ENCODE results near the gene DEF6. TPM values are rescaled to one million over a fixed set of nuclear protein-coding genes. Genes with fewer than 3 reads are reported as not detected.
"Not testable (repeated sequence)": the region's sequence is repeated elsewhere in the genome, so short reads cannot be mapped to it uniquely, and the experiment has no call there.

Gene DEF6
- total and polyA plus RNA-seq, 2 of the 8 experiments (the other 6 are each of a cell fraction or from before 2014, with no cell fraction given), result 3.3 to 4.1 TPM

- not testable (repeated sequence) for H3K27me3 ChIP-seq (replicated peaks in 1 of 4; ENCODE audit: control insufficient read depth in 3 of 4, extremely low read depth in 1 of 4, insufficient read depth in 3 of 4, low read length in 3 of 4); H3K4me2 ChIP-seq (ENCODE audit: insufficient read depth in 1 of 2, low read depth in 2 of 2, low read length in 2 of 2); H3K9me3 ChIP-seq (ENCODE audit: insufficient read depth in 2 of 2, low read depth in 1 of 2, low read length in 1 of 2); H3K23ac ChIP-seq (ENCODE audit: insufficient read length); DNase-seq (ENCODE audit: low read depth in 1 of 2, low spot score in 2 of 2); H2BK120ac ChIP-seq (replicated peaks; ENCODE audit: low read depth, low read length); H3K4me3 ChIP-seq (ENCODE audit: extremely low read depth in 1 of 4, insufficient read depth in 2 of 4, low read depth in 3 of 4, low read length in 4 of 4); H2BK5ac ChIP-seq (ENCODE audit: low read depth, low read length); H2BK15ac ChIP-seq (ENCODE audit: low read length); H4K91ac ChIP-seq (replicated peaks; ENCODE audit: insufficient read length, low read length); H3K79me1 ChIP-seq (ENCODE audit: low read depth, low read length); H2BK12ac ChIP-seq (ENCODE audit: low read depth, low read length); FAIRE-seq; H2AFZ ChIP-seq (ENCODE audit: low read length); H3K18ac ChIP-seq (ENCODE audit: extremely low read depth, low read length); H2BK20ac ChIP-seq (ENCODE audit: low read length); H2AK5ac ChIP-seq (ENCODE audit: low read depth, low read length); H3K9ac ChIP-seq (replicated peaks in 1 of 4; ENCODE audit: extremely low read depth in 1 of 4, low read depth in 3 of 4, low read length in 3 of 4); H4K8ac ChIP-seq (ENCODE audit: extremely low read depth, insufficient read depth, low read length); H3K23me2 ChIP-seq (ENCODE audit: low read depth, low read length); H4K5ac ChIP-seq (ENCODE audit: insufficient read length, low read depth, low read length); H3K14ac ChIP-seq (ENCODE audit: insufficient read length); H3K79me2 ChIP-seq (ENCODE audit: control insufficient read depth in 1 of 2, insufficient read depth in 2 of 2, low read length in 2 of 2); H3K56ac ChIP-seq (replicated peaks; ENCODE audit: insufficient read length, low read depth, low read length); H4K20me1 ChIP-seq (replicated peaks in 1 of 2; ENCODE audit: control insufficient read depth in 1 of 2, insufficient read depth in 2 of 2, low read length in 2 of 2); H3K27ac ChIP-seq (ENCODE audit: low read depth, low read length); H3K36me3 ChIP-seq (ENCODE audit: control insufficient read depth in 2 of 4, insufficient read depth in 4 of 4, low read length in 3 of 4); H3K4me1 ChIP-seq (replicated peaks in 1 of 4; ENCODE audit: control insufficient read depth in 3 of 4, insufficient read depth in 4 of 4, low read length in 3 of 4); H3K4ac ChIP-seq (replicated peaks; ENCODE audit: insufficient read length, low read depth, low read length)
- CTCF ChIA-PET (ENCODE audit: partially characterized antibody), result interaction anchor here (0.6 to 21.2 kb wide), 12 partner anchors 9 to 122 kb away, joined by 3 to 358 read pairs (median 4); partner anchors contain the start of genes DEF6 and PPARD
- POLR2A ChIA-PET (ENCODE audit: partially characterized antibody), result interaction anchor here (0.9 to 1.1 kb wide), 2 partner anchors 31 to 119 kb away, joined by 3 to 4 read pairs; partner anchors contain the start of gene FANCE
- TF ChIP-seq RAD21 (IDR thresholded peaks at IDR 0.05 in 1 of 2, conservative IDR thresholded peaks at IDR 0.05 in 1 of 2; ENCODE audit: low read depth in 2 of 2, low read length in 2 of 2), result peak; percentile 16 to 19; a peak in 2 of 4 replicates
- TF ChIP-seq, protein P1, sequence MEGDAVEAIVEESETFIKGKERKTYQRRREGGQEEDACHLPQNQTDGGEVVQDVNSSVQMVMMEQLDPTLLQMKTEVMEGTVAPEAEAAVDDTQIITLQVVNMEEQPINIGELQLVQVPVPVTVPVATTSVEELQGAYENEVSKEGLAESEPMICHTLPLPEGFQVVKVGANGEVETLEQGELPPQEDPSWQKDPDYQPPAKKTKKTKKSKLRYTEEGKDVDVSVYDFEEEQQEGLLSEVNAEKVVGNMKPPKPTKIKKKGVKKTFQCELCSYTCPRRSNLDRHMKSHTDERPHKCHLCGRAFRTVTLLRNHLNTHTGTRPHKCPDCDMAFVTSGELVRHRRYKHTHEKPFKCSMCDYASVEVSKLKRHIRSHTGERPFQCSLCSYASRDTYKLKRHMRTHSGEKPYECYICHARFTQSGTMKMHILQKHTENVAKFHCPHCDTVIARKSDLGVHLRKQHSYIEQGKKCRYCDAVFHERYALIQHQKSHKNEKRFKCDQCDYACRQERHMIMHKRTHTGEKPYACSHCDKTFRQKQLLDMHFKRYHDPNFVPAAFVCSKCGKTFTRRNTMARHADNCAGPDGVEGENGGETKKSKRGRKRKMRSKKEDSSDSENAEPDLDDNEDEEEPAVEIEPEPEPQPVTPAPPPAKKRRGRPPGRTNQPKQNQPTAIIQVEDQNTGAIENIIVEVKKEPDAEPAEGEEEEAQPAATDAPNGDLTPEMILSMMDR (IDR thresholded peaks at IDR 0.05; ENCODE audit: control extremely low read depth in 1 of 3, insufficient read depth in 1 of 3, low read depth in 1 of 3, low read length in 3 of 3), result peak in 2 of 3 experiments; percentile 2 to 33; a peak in 2 of 4 replicates
- 83% methylated on average over 9 of the region's 9 CpGs; no CpG with 5 or more reads in 1 of the 2 experiments for WGBS, 2 experiments (ENCODE audit: extremely low coverage in 1 of 2, insufficient coverage in 1 of 2, insufficient read length in 1 of 2, insufficient replicate concordance in 2 of 2, low coverage in 1 of 2, low lambda C conversion rate in 2 of 2, missing lambda C conversion rate in 1 of 2)
Observed at GRCh38 chr6:35332074-35332887, 34.7 kb downstream of the DEF6 start.
